Middle frontal gyrus (tissue), 1 donor: Measurements from ENCODE around the gene UBE2QL1.

ENCODE experiments used
- DNase-seq: peaks from one replicate; pipeline ENCODE4 v3.0.0-alpha.2; 2015; ENCODE audit warnings: low spot score; ENCODE audit errors: extremely low spot score

Gene UBE2QL1

DNA sequence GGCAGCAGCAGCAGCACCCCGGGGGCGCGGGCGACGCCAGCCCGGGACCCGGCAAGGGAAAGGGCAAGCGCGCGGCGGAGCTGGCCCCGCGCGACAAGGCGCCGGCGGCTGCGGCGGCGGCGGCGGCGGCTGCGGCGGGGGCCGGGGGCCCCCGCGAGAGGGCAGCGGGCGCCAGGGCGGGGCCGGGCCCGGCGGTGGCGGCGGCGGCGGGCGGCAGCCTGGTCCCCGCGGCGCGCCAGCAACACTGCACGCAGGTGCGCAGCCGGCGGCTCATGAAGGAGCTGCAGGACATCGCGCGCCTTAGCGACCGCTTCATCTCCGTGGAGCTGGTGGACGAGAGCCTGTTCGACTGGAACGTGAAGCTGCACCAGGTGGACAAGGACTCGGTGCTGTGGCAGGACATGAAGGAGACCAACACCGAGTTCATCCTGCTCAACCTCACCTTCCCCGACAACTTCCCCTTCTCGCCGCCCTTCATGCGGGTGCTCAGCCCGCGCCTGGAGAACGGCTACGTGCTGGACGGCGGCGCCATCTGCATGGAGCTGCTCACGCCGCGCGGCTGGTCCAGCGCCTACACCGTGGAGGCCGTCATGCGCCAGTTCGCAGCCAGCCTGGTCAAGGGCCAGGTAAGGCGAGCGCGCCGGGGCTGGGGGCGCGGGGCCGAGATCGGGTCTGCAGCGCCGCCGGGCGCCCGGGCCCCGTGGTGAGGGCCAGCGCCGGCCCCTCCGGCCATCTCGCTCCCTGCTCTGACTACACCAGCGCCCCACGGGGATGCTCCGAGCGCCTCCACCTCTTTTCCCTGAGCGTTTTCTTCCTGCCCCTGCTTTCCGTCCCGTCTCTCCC lies at the start of gene UBE2QL1:
Gene UBE2QL1 (plus strand): TSS at position 238 of the 843 bp plus-strand sequence. CDS start 35 bp downstream, at position 273.
- no peak for DNase-seq

- no peak for DNase-seq
These were observed 48.4 kb upstream of the UBE2QL1 start for GRCh38 chr5:6399980-6400910.

DNA sequence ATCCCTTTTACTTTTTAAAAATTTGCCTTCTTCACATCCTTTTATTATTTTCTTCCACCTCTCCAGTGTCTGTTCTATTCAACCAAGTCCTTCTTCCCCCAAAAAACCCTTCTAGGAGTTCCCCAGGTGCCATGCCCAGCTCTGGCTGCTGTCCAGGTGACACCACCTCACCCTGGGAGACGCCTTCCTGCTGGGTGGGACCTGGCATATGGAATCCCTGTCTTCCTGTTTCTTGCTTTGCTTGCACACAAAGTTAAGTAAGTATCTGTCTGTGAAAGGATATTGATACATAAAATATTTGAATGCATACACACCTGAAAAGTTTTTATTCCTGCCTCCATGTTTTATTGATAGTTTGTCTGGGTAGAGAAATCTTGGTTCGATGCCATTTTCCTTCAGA lies 47.2 kb upstream of the UBE2QL1 start:
- DNase-seq: no peak

GRCh38 chr5:6402939-6403338 lies 45.7 kb upstream of the UBE2QL1 start:
- no peak for DNase-seq

DNA sequence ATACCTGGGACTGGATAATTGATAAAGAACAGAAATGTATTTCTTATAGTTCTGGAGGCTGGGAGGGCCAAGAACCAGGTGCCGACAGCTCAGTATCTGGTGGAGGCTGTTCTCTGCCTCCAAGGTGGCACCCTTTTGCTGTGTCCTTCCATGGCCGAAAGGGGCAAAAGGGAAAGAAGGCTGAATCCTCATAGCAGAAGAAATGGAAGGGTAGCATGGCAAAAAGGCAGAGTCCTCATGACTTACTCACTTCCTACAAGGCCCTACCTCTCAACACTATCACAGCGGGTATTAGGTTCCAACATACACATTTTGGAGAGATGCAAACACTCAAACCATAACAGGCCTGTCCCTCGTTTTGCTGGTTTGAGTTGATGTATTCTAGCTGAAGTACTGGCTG lies 45.2 kb upstream of the UBE2QL1 start:
- DNase-seq: no peak

- DNase-seq: no peak
These were observed 44.5 kb upstream of the UBE2QL1 start for GRCh38 chr5:6404129-6404528.

- DNase-seq: no peak
These were observed 43.1 kb upstream of the UBE2QL1 start for GRCh38 chr5:6405591-6405990.

DNA sequence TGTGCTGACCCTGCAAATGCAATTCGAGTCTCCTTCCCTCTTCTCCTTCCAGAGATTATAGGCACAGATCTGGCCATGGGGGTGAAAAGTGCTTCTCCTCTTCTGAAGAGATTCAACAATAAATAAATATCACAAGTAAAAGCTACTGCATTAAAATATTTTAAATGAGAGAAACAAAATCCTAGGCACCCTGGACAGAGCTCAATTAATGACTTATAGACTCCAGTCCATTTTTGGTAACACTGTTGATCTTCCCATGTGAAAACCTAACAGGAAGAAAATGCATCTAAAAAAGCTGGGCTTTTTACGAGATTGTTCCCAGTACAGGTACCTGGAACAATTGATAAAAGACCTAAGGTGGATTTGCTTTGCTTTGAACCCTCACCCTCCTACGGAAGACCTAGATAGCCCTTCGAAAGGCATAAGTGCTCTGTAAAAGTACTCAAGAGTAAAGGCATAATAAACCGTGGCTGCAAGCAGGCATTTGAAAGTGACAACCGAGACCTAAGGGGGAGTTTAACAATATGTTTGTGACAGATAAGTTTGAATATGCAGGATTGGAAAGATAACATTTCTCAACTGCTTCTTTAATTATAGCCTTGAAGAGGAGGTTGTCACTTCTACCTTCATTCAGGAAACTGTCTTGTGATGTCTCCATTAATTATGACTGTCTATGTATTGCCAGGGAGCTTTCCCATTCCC lies 41.0 kb upstream of the UBE2QL1 start:
- no peak for DNase-seq

DNA sequence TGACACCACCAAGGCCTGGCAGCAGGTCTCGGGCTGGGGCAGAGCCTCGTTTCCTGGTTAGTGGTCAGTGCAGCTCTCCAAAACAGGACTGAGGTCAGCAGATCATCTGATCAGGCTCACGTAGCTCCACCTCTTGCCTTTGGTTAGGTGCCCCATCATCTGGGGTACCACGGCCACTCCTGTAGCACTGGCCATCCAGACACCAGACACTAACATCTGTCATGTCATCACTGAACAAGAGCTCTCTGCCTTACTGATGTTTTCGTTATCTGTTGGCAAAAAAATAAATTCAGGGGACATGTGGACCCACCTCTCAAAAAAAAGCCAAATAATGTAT lies 40.4 kb upstream of the UBE2QL1 start:
- no peak for DNase-seq

DNA sequence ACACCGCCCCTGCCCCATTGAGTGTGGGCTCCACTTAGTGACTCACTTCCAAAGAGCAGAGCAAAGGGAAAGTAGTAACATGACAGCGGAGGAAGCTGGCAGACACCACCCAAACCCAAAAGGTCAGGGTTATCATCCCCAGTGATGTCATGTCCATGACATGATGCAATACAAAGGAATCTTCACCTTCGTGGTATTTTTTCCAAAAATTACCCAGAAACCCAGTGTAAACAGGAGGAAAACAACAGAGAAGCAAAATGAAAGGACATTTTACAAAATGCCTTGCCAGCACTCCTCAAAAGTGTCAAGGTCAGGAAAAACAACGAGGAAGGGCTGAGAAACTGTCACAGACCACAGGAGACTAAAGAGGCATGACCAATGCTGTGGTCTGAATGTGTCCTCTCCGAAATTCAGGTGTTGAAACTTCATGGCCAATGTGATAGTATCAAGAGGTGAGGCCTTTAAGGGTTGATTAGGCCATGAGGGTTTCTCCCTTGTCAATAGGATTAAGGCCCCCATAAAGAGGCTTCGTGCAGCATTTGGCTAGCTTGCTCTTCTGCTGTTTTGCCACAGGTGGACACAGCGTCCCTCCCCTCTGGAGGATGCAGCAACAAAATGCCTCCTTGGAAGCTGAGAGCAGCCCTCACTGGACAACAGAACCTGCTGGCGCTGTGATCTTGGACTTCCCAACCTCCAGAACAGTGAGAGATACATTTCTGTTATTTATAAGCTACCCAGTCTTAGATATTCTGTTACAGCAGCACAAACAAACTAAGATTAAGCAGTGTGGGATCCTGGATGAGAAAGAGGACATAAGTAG lies 39.8 kb upstream of the UBE2QL1 start:
- DNase-seq: no peak

DNA sequence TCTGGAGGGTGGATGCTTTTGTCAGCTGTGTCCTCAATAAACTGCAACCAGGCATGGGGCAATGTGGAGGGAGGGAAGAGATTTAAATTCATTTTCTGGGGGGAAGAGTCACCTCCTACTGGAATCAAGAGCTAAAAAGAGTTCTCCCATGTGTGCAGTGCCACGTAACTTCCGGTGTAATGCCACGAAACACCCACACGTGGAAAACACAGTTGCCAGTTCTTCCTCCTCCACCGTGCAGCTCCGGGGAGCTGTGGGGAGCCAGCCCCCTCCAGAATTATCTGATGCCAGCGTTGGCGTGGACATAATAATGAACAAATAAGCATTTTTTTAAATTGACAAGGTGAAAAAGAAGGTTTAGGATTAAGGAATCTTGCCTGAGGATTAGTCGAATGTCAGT lies 38.2 kb upstream of the UBE2QL1 start:
- DNase-seq: peak; percentile 31

GRCh38 chr5:6411141-6411540 lies 37.5 kb upstream of the UBE2QL1 start:
- no peak for DNase-seq

- DNase-seq: no peak
These were observed 35.8 kb upstream of the UBE2QL1 start for GRCh38 chr5:6412811-6413210.

GRCh38 chr5:6417657-6418056 lies 31.0 kb upstream of the UBE2QL1 start:
- no peak for DNase-seq

GRCh38 chr5:6418679-6419276 lies 29.9 kb upstream of the UBE2QL1 start:
- no peak for DNase-seq

DNA sequence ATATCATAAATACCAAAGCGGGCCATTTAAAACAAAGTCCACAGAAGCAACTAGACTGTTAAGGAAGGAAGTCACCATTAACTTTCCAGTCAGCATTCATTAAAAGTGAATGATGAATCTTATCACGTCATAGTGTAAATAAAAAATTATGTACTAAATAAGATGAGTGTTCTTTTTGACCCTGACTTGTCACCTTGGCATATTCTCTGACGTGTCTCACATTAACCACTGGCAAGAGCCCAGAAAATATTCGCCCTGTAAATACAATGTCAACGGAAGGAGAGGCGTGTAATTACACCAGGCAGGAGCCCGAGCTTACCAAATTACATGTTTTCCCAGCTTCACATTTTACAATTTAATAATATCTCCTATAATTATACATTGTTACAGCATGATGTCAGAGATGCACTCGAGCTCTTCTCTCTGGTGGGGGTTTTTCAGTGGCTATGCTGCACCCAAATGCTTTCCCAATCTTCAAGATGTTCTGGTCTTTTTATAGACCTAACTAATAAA lies 29.3 kb upstream of the UBE2QL1 start:
- DNase-seq: no peak

DNA sequence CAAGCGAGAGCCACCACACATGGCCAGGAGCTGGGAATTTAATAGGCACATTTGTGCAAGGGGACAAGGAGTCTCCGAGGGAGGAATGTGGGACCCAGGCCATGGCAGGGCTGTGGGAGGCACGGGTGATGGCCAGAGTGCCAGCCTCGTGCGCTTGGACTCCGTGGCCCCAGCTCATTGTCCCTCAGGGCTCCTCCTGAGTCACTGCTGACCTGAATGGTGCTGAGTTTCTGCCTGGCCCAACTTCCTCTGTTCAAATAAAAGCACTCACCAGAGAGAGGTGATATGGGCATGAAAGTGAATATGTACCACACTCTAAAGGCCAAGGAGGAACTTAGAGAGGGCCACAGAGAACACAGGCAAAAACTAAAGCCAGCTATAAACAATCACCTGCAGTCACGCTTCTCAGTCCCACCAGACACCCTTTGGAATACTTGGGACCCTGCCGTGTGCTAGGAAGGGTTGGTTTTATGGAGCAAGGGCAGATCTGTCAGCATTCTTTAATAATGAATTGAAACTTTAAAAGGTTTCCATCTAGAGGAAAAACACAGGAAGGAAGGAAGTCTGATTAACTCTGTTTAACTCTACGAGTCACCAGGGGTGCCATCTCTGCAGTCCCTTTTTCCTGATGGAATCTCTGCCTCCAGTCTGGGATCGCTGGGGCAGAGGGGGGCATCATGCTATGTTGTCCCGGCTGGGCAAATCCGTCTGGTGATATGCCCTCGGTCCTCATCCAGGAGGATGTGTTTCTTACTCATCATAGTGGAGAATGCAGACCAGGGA lies 25.1 kb upstream of the UBE2QL1 start:
- DNase-seq: no peak

- no peak for DNase-seq
These were observed 24.5 kb upstream of the UBE2QL1 start for GRCh38 chr5:6424110-6424659.

DNA sequence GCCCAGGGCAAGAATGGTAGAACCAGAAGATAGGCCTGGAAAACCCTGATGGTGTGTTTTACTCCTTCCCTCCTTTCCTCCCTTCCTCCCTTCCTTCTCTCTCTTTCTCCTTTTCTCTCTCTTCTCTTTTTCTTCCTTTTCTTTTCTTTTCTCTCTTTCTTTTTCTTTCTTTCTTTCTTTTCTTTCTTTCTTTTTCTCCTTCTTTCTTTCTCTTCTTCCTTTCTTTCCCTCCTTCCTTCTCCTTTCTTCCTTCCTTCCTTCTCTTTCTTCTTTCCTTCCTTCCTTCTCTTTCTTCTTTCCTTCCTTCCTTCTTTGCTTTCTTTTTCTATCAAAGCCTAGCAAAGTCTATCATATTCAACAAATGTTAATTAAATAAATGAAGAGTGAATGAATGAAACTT lies 24.0 kb upstream of the UBE2QL1 start:
- DNase-seq: no peak
